ENCODE measurements around the gene SDF4. TPM values are rescaled to one million over a fixed set of nuclear protein-coding genes. Genes with fewer than 3 reads are reported as not detected.

Gene SDF4
- total and polyA plus RNA-seq, 2 of the 4 experiments (the other 2 are of a cell fraction), result 57.0 to 250 TPM

DNA sequence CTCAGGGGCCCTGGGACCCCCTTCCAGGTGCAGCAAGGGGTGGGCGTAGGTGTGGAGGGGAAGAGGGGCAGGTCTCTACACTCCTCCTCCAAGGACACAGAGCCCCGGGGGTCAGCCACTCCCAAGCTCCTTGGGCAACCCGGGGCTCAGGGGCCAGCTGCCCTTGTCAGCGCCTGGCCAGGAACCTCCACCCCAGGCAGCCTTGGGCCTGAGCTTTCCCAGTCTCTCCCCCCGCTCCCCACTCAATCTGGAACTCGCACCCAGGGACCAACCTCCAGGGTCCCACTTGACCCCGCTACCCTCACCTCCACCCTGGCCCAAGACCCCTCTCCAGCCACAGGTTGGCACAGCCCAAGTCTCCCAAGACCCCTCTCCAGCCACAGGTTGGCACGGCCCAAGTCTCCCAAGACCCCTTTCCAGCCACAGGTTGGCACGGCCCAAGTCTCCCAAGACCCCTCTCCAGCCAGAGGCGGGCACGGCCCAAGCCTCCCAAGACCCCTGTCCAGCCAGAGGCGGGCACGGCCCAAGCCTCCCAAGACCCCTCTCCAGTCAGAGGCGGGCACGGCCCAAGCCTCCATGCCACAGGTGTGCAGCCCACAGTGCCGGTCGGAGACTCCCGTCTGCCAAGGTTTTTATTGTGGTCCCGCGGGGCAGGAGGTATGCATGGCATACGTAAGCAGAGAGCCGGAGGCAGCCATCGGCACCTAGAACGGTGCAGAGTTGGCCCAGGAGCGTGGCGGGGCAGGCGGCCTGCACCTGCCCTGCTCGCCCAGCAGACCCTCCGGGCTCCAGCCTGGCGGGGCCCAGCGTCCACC is 20.9 kb downstream of the SDF4 start (continued):
- no peak for TF ChIP-seq RCOR1 (IDR thresholded peaks at IDR 0.05; ENCODE audit: insufficient replicate concordance, low read length)

DNA sequence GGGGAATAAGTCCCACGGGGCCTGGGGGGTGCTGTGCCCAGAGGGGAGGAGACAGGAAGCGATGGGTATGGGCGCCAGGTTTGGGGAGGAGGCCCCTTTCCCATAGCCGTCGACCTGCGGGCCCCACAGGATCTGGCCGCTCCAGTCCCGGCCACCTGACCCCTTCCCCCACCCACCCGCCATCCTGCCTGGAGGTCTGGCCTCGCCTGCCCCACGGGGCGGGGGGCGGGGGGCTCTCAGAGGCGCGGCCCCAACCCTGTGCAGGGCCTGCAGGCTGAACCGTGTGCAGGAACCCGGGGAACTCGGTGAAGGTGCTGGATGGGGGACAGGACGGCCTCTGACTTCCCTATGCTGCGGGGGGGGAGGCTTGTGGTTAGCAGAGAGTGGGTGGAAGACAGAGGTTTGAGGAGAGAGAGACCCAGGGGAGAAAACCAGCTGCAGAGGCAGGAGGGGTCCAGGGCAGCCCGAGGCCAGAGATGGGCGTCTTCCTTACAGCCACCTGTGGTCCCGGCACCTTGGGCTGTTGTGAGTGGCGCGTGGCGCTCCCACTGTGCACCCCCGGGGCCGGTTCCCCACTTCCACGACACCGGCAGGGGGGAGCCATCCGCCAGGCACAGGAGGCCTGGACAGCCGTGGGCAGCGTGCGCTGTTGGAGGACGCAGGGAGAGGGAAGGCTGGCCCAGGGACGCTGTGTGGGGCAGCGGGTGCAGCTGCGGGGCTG is 22.9 kb downstream of the SDF4 start:
- POLR2A ChIA-PET (ENCODE audit: unreplicated experiment), result no interaction called here
- WGBS, 2 experiments (ENCODE audit: extremely low coverage in 2 of 2, insufficient read length in 1 of 2), result 72% methylated on average over 3 of the region's 38 CpGs; no CpG with 5 or more reads in 1 of the 2 experiments
- no peak overlapping the region for H3K4me3 ChIP-seq (ENCODE audit: insufficient read depth, low read depth, low read length)
- peak overlapping the region; percentile 91 for H2AFZ ChIP-seq (replicated peaks; ENCODE audit: low read length, poor library complexity)
- intact Hi-C loops (cut with micrococcal nuclease), result no loop called here
- dilution Hi-C loops (cut with HindIII; ENCODE audit: low sequenced_read_pairs, unreplicated experiment), result no loop called here
- BruUV-seq (replicated peaks), result no TSS peak
- no peak overlapping the region for H3K23ac ChIP-seq (ENCODE audit: low read depth, low read length)
- no peaks in the 10 kb centered on the region for H3K36me3 ChIP-seq (ENCODE audit: control insufficient read depth, insufficient read depth, low read length)
- H2BK120ac ChIP-seq (ENCODE audit: low read depth, low read length), result peak overlapping the region; percentile 86; the same call in 1 of the 2 replicates
- DNase-seq (peak; percentile 30), ATAC-seq (ENCODE audit: low read depth) (no peak)
- H4K8ac ChIP-seq (ENCODE audit: low read depth in 2 of 2, low read length in 2 of 2), result peak overlapping the region; percentile 67 to 77; a peak in 3 of 4 replicates
- no peak overlapping the region for H3K56ac ChIP-seq (ENCODE audit: extremely low read depth, insufficient read depth, low read length)
- peak overlapping the region; percentile 26; the same call in 1 of the 3 replicates for H2BK15ac ChIP-seq (ENCODE audit: low read depth, low read length)
- in situ Hi-C loops (cut with MboI; ENCODE audit: low sequenced_read_pairs), result no loop called here
- no peak overlapping the region; the same call in 1 of the 2 replicates for H3K4me2 ChIP-seq (ENCODE audit: low read depth, low read length)
- H3K9ac ChIP-seq (ENCODE audit: low read depth, low read length), result no peak overlapping the region
- peak overlapping the region; percentile 79; the same call in 1 of the 2 replicates for H4K91ac ChIP-seq (ENCODE audit: insufficient read depth, low read depth, low read length)
- peak overlapping the region; percentile 82 for H2BK5ac ChIP-seq (ENCODE audit: low read depth, low read length, poor library complexity, severe bottlenecking)
- peak overlapping the region; percentile 85 for H3K4ac ChIP-seq (ENCODE audit: low read depth, low read length)
- no peak overlapping the region for H3K14ac ChIP-seq (replicated peaks; ENCODE audit: low read depth, low read length)
- H2AK9ac ChIP-seq (replicated peaks; ENCODE audit: low read depth, low read length, poor library complexity), result peak overlapping the region; percentile 82
- no peaks in the 10 kb centered on the region for H3K9me1 ChIP-seq (ENCODE audit: insufficient read depth, low read length)
- no peak overlapping the region; the same call in 1 of the 2 replicates for H2BK20ac ChIP-seq (ENCODE audit: low read depth, low read length)
- CTCF ChIA-PET, result no interaction called here
- no peaks in the 10 kb centered on the region; the same call in 1 of the 2 replicates for H3K27me3 ChIP-seq (ENCODE audit: control insufficient read depth, insufficient read depth, low read length)
- no peaks in the 10 kb centered on the region for H3K9me3 ChIP-seq (ENCODE audit: control insufficient read depth, insufficient read depth, low read length)
- H2AK5ac ChIP-seq (ENCODE audit: low read depth, low read length), result peak overlapping the region; percentile 75; the same call in 1 of the 2 replicates
- H3K27ac ChIP-seq (ENCODE audit: insufficient read depth, low read length), result peak overlapping the region; percentile 50; the same call in 1 of the 2 replicates
- H3K4me1 ChIP-seq (ENCODE audit: control insufficient read depth, insufficient read depth, low read length), result peaks cover 12% of the 10 kb centered on the region
- H4K20me1 ChIP-seq (ENCODE audit: insufficient read depth, low read length), result no peaks in the 10 kb centered on the region; the same call in 1 of the 2 replicates
- H3K18ac ChIP-seq (ENCODE audit: low read depth, low read length), result no peak overlapping the region
- H3K79me1 ChIP-seq (ENCODE audit: low read depth in 1 of 2, low read length in 2 of 2), result no peaks in the 10 kb centered on the region
- peak overlapping the region; percentile 95 for H4K5ac ChIP-seq (ENCODE audit: low read depth, low read length)
- TF ChIP-seq POLR2A (IDR thresholded peaks at IDR 0.05; ENCODE audit: low read depth, low read length) (no peak), USF2 (IDR thresholded peaks at IDR 0.05; ENCODE audit: low read depth, low read length) (no peak), MAFK (IDR thresholded peaks at IDR 0.05; ENCODE audit: low read depth, low read length) (no peak), RAD21 (IDR thresholded peaks at IDR 0.05; ENCODE audit: low read length) (no peak), FOS (IDR thresholded peaks at IDR 0.05; ENCODE audit: low read depth, low read length) (no peak), NFE2L2 (IDR thresholded peaks at IDR 0.05; ENCODE audit: low read depth, low read length) (no peak), CEBPB (IDR thresholded peaks at IDR 0.05; ENCODE audit: low read depth, low read length) (no peak), MXI1 (IDR thresholded peaks at IDR 0.05; ENCODE audit: borderline replicate concordance, low read depth, low read length) (no peak), RCOR1 (IDR thresholded peaks at IDR 0.05; ENCODE audit: insufficient replicate concordance, low read length) (no peak), CHD1 (IDR thresholded peaks at IDR 0.05; ENCODE audit: low read depth, low read length) (no peak)
- TF ChIP-seq, protein P1, sequence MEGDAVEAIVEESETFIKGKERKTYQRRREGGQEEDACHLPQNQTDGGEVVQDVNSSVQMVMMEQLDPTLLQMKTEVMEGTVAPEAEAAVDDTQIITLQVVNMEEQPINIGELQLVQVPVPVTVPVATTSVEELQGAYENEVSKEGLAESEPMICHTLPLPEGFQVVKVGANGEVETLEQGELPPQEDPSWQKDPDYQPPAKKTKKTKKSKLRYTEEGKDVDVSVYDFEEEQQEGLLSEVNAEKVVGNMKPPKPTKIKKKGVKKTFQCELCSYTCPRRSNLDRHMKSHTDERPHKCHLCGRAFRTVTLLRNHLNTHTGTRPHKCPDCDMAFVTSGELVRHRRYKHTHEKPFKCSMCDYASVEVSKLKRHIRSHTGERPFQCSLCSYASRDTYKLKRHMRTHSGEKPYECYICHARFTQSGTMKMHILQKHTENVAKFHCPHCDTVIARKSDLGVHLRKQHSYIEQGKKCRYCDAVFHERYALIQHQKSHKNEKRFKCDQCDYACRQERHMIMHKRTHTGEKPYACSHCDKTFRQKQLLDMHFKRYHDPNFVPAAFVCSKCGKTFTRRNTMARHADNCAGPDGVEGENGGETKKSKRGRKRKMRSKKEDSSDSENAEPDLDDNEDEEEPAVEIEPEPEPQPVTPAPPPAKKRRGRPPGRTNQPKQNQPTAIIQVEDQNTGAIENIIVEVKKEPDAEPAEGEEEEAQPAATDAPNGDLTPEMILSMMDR (conservative IDR thresholded peaks at IDR 0.05; ENCODE audit: low read depth, low read length), result no peak

Data from IMR-90 (cell line).